ENCODE measurements around the gene OSBPL3.

GRCh38 chr7:24967696-24968095 is 12.3 kb downstream of the OSBPL3 start:
- no peak for TF ChIP-seq CTCF (IDR thresholded peaks at IDR 0.05; ENCODE audit: low read length)
- no peak for TF ChIP-seq EZH2 (optimal IDR thresholded peaks at IDR 0.05; ENCODE audit: low read depth, low read length)

Measured in MM.1S (cell line).